ENCODE results near the gene TSHZ1.
"Not testable (repeated sequence)": the region's sequence is repeated elsewhere in the genome, so short reads cannot be mapped to it uniquely, and the experiment has no call there.

The TSHZ1 gene

DNA sequence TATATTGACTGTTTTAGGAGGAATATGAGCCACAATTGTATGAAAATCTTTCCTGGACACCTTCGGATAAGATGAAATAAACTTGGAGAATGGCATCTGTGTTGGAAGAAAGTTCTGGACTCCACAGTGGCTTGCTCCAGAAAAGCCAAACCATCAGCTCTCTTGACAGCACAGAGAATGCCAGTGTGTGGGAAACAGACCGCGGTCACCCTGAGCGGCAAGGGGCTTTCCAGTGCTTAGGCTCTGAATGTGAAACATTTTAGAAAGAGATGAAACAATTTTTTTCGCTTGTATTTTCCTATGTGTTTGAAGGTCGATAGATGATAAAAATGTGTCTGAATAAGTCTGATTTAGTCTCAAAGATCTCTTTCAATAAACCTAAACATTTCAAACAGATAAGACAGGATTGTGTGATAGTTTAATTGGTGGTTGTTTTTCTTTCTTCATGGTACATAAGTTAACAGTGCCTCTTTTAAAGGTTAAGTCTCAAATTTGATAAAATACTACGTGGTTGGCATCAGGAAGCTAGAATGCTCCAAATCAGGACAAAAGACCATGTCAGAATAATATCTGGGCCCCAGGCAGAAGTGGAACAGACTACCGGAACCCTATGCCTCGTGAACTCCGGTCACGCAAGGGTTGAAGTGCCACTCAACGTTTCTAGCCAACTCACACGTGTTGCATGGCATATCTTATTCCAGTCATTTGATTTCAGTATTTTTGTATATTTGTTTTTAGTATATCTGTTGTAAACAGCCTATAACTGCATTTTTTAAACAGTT, 30.6 kb upstream of the TSHZ1 start:
- DNase-seq (ENCODE audit: low spot score) = no peak

DNA sequence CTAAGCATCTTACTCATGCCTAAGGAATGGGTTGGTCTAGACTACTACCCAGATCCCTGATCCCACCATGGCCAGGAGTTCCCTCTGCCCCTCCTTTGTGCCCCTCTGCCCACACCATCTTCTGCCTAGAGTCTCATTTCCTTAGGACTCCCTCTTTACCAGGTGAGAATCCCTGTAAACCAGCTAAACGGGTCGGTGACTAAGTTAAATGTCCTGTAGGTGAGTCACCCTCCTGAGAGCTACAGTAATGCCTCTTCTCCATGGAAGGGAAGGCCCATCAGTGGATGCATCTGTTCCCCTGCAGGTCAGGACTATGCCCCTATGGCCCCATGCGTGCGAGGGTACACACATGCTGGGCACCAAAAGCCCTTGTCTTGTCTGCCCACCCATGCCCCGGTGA, 27.1 kb upstream of the TSHZ1 start:
- DNase-seq (ENCODE audit: low spot score) = no peak

DNA sequence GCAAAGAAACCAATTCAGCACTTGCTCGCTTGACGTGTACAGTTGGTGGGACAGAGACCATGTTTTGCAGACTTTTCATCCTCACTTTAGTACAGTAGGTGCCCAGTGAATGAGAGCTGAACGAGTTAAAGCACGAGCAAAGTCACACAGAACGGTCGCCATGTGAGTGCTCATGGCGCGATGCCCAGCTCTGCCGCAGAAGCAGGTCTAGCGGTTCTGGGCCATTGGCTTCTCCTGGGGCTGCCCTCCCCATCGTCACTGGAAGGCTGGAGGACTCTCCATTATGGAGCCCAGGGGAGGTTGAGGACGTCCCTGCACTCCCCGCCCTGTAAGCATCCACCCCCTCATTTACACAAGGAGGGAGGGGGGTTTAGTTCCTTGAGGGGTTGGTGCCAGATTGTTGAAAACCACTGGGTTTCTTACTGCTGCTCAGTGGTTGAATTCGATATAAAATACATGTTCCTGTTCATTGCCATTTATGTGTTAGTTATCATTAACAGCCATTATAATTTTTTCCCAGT, 26.6 kb upstream of the TSHZ1 start:
- no peak for DNase-seq (ENCODE audit: low spot score)

DNA sequence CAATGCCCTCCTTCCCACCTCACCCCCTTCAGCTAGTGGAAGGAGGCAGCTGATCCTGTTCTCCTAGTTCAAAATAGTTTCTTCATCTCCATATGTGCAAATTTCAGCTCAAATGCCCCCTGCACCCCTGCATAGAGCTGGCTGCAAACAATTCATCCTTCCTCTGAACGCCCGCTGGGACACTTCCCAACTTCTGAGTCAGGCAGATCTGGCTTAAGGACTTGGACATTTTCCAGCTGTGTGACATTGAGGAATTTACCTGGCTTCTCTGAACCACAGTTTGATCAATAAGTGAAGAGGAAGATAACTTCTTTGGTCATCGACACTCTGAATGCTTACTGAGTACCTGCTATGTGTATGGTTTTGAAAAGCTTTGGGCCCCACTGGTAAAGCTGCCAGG, 25.1 kb upstream of the TSHZ1 start:
- no peak for DNase-seq (ENCODE audit: low spot score)

DNA sequence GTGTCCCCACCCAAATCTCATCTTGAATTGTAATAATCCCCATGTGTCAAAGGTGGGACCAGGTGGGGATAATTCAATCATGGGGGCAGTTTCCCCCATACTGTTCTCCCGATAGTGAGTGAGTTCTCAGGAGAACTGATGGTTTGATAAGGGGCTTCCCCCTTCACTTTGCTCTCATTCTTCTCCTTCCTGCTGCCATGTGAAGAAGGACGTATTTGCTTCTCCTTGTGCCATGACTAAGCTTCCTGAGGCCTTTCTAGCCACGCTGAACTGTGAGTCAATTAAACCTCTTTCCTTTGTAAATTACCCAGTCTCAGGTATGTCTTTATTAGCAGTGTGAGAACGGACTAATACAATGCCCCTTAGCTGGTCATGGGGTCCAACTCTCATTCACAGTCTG, 22.9 kb upstream of the TSHZ1 start:
- not testable (repeated sequence) for DNase-seq (ENCODE audit: low spot score)

DNA sequence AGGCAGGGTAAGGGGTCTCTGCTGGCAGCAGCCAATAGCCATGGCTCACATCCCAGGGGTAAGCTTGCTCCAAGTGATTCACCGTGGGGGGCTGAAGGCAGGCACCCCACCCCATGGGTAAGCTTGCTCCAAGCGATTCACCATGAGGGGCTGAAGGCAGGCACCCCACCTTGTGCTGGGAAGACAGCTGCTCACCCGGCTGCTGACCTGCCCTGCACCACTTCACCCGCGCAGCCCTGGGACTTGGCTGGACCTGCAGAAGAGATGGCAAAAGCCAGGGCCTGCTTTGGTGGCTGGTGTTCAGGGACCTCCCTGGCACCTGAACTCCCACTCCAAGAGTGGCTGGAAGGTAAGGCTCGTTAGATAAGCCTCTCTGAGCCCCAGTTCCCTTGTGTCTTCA, 20.9 kb upstream of the TSHZ1 start:
- DNase-seq (ENCODE audit: low spot score) = no peak

DNA sequence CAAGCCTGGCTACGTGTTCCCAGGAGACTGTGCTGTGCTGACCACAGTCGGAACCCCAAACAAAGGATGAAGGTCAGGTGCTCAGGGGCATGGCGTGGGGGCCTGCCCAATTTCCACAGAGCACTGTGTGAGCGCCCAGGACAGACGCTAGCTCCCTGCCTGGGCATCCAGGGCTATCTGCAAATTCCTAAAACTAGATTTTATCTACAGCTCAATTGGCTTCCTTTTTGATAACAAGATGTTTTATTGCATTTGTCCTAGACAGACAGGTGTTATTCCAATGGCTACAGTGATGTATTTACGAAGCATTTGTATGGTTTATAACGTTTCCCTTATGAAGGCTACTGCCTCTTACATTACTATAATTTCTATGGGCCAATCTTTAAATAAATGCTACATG, 17.7 kb upstream of the TSHZ1 start:
- no peak for DNase-seq (ENCODE audit: low spot score)

DNA sequence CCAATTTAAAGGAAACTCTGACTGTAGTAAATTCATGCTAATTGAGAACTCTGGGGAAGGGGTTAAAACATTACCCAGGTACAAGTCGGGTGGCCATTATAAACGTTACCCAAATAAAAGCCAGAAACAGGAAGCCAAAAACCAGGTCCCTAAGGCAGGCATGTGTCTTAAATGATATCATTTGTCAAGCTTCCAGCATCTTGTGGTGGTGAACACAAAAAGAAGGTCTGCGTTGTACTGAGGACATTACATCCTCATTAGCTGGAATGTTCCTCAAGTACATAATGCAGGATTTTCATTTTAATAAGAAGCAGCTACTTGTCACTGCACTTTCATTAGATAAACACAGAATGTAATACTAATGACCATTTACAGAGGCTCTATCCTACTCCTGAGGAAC, 12.6 kb upstream of the TSHZ1 start:
- DNase-seq (ENCODE audit: low spot score) = no peak

DNA sequence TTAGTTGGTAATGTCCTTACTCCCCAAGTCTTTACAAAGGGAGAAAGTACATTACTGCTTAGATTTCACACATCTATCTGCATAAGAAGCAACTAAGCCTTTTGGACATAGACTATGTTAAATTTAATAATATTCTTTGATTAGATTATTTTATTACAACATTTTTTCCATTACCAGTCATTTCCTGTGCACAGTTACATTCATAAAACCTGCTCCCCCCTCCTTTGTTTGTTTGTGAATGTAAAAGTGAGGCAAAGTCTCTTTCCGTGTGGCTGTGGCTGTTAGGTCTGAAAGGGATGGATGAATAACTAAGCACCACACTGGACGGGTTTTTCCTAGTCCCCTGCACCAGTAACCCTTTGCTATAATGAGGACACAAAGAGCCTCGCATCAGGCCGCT, 11.3 kb upstream of the TSHZ1 start:
- no peak for DNase-seq (ENCODE audit: low spot score)

DNA sequence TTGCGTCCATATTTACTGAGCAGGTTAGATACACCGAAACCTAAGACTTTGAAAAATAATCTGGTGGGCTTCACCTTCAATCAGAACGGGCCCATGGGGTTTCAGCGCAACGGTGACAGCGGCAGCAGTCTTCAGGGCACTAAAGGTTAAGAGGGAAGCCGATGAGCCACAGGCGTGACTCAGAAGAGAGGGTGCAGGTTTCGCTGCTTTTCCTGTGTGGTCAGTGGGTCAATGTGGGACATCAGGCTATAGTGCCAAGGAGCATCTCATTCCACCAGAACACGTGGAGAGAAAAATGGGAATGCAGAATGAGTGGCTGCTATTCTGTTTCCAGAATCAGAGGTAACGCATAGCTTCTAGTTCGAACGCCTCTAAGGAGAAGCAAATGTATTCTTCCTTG, 10.5 kb upstream of the TSHZ1 start:
- DNase-seq (ENCODE audit: low spot score) = no peak

DNA sequence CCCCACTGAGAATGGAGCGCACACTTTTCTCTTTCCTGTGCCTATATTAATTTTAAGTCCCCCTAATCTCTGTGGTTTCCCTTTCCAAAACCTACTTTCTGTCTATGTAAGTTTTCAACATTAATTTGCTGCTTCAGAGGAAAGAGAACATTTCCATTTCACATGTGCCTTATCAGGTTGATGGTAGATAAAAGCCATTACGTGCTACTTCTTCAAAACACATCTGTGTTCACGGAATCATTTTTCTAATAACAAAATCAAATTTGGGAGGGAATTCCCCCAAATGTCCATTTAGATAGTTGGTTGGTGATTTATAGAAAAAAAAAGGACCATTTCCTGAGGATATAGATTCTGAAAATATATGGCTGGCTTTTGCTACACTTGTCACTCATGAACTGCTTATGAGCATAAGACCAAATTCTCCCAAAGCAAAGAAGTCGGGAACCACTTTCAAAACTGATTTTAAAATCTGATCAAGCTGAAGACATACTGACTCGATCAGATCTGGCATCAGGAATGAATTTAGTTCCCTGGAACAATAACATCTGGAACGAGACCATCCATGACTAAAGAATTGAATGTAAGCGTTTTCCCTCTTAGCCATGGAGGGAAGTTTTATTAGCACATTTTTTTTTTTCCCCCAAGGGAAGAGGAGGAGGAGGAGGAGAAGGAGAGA, 9.9 kb upstream of the TSHZ1 start:
- no peak for DNase-seq (ENCODE audit: low spot score)

DNA sequence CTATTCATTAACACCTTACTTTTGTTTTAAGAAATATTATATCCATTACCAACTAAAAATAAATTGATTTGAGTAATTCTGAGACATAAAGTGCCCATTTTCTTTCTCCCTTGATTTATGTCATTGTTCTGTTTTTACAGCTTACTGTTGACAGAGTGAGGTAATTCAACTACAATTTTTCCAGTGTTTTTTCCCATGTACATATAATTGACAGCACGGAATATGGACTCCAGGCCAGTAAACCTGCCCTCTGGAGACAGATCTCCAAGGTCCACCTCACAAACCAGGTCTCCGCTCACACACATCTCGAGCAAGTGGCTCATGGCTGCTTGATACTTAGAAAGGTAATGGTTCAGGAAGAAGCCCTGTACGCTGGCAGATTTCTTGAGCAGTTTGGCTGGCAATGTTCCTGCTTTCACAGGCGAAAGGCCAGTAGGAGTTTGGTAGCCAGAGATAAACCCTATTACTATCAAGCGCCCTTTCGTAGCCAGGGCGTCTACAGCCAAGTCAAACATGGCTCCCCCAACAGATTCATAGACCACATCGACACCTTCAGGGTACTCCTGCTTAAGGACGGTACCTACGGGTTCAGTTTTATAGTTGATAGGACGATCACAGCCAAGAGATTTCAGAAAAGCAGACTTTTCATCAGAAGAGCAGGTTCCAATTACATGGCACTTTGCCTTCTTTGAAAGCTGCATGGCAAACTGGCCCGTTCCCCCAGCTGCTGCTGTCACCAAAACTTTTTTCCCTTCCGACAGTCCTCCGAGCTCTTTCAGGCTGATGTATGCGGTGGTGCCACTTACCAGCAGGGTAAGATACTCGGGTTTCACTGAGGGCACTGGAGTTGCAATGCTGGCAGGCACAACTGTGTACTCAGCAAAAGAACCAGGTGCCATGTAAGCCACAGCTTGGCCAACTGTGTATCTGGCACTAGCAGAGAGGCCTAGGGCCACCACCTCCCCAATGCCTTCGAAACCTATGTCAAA, 9.0 kb upstream of the TSHZ1 start:
- no peak for DNase-seq (ENCODE audit: low spot score)

DNA sequence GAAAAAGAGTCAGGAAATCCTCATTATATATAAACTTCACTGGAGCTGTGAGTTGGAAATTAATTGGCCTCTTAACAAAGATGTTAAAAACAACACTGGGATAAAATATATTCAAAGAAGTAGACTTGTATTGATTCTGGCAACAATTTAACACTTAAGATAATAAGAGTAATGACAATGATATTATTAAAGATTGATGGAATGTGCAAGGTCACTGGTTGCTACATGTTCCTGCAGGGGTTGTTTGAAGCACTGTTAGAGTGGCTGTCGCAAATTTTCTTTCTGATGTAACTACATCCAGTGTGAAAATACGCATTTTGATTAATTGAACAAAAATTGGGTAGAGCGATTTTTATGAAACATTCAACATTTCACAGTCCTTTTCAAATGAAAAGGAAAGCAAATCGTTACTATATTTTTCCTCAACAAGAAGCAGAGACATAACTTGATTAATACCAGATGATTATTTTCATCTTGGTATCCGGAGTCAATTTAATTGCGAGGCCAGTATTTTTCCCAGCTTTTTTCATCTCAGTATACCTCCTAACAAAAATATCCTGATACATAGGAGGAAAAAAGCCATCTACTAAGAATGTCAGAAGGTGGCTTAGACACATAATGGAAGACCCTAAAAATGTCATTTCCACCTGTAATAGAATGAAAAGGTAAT, 7.8 kb upstream of the TSHZ1 start:
- DNase-seq (ENCODE audit: low spot score) = no peak

DNA sequence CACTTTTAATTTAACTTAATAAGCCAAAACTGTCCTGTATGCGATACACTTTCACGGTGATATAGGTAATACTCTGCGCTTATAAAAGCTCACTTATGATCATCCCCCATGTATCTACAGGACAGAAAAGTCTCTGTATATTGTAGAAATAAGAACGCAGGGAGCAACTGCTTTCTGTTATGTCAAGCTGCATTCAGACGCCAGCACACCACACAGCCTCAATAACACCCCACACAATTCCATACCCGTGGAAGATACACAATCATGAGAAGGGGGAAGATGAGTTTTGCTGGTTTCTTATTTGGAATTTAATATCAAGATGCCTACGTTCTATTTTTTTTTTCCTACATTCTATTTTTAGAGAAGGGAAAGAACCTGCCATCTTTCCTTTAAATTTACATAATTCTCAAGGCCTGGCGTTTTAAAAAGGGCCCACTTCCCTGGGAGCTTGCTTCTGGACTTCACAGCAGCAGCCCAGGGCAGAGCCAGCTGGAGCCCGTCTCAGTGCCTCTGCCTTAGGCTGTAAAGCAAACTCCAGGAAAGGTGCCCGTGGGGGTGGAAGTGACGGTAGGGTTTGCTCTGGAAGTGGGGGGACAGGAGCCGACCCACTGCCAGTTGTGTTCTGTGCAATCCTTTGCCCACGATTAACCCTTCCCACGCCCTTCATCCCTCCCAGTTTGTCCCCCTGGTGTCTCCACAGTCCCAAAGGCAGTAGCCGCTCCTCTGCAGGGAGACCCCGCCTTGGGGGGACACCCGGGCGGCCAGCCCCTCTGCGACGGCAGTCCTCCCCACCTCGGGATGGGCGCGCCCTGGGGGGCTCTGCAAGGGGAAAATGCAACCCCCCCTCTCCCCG, 7.0 kb upstream of the TSHZ1 start:
- DNase-seq (ENCODE audit: low spot score) = no peak

DNA sequence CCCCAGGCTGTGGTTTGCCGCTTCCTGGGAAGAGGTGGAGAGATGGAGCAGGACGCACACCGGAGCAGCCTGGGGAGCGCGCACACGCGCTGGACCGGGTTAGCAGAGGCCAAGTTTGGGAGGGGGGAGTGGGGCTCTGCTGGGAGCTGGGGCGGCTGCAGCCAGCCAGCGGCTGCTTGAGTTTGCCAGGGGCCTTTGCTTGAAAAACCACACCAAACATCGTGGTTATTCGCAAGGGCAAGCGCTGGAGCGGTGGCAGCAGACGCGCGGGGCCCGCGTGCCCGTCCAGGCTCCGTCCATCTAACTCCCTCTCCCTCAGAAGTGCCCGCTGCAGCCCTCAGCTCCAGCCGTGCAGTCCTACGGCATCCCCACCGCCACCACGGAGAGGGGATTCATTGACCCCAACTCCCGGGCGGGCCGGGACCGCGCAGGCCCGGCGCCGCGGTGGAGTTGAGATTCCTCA, 6.3 kb upstream of the TSHZ1 start:
- DNase-seq (ENCODE audit: low spot score) = no peak

DNA sequence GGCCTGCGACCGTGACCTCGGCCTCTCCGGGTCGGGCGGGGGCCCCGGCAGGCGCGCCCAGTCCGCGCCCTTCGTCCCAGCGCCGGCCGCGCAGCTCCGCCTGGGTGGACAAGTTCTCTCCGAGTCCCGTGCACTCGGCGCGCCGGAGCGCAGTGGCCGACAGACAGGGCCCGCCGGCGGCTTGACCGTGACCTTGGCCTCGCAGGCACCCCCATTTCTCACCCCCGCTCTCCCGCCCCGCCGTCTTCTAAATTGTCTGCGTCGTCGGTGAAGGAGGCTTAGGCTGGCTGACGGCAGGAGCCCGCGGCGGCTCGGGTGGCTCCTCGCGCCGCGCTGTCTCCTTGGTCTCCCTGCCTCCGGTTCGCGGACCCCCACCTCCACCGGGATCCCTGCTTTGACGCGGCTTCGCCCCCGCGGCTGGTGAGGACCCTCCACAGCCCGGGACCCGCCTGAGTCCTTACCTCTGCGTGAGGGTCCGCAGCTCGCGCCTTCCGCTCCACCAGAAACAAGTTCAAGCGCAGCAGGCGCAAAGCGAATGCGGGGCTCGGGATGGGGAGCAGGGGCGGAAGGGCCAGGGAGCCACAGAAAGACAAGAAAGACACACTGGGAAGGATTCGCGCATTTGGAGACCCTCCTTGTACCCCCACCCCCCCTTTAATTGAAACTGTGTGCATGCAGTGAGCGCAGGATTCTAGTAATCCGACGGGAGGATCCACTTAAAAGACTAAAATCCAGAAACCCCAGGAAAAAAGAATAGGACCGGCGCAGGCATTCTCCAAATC, 5.7 kb upstream of the TSHZ1 start:
- no peak for DNase-seq (ENCODE audit: low spot score)

DNA sequence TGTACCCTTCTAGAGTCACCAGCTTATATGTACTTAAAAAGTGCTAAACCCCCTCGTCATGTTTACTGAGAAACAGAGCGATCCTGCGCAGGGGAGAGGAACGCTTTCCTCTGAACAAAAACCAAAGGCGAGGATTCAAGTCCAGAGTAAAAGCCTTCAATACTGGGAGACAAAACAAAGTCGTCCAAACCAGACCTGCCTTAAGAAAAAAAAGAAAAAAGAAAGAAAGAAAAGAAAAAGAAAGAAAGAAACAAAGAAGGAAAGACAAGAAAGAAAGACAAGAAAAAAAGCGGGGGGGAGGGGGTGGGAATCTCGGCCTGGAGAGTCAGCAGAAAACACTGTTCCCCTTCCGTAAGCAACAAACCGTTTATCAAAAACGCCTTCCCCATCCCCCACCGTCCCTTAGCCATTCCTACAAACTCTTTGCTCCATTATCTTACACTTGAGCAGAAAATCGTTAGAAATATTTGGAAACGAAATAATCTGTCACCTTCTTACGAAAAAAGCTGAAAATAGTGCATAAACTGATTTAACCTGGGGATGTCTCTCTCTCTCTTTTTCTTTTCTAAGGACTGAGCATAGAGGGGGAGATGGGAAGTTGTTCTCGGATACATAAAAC, 5.0 kb upstream of the TSHZ1 start:
- no peak for DNase-seq (ENCODE audit: low spot score)

DNA sequence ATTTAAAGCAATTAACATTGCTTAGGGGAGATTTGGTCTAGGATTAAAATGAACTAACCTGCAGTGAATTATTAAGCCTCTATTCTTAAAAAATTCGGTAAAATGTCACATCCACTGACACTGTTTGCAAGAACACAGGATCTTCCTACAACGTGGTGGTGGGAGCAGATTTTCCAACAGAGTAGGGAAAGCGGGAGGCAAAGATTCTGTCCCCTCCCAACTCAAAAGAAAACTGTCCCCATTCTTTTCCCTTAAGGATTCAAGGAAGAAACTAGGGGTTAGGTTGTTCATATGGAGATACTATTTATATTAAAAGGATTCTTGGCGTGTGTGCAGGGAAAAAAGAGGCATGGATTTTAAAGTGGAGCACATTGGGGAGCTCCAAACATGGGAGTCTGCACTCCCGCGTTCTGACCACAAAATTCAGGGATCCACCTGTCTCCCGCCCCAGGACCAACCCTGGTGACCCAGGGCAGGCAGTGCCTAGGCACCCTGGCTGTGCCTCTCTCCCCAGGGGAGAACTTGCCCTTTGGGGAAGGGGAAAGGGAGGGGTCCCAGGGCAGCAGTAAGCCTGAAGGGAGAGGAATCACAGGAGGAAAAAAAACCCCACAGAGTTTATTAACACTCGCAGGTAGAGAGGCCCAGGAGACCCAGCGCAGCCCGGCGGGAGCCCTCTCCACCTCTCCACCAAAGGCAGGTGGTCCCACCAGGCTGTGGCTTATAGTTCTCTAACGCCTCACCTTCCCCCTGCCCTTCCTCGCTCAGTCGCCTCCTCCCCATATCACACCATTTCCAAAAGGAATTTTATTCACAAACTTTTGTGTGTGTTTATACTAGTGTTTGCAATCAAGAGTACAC, 3.9 kb upstream of the TSHZ1 start:
- no peak for DNase-seq (ENCODE audit: low spot score)
